HS-27A (cell line): Measurements from ENCODE around the gene SPTB.

Experiments
- DNase-seq: peaks from one replicate; pipeline ENCODE4 v3.0.0-alpha.2; 2012; ENCODE audit warnings: low read depth, missing footprints

The SPTB gene

DNA sequence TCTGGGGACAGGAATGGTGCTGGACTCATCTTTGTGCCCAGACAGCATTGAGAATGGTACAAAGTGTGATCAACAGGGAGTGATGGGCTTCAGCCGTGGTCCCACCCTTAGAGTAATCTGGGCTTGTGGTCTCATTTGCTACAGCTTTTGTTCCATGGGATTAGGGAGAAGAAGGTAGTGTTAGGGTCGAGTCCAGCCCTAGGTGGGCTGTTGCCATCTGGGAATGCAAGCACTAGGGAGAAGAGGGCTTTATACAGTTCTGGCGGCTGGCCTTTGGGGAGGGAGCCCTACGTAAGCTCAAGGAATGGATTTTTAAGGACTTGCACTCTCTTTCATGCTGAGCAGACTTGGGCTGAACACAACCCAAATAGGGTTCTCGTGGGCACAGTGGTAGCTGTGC lies 170.6 kb downstream of the SPTB start:
- no peak for DNase-seq

DNA sequence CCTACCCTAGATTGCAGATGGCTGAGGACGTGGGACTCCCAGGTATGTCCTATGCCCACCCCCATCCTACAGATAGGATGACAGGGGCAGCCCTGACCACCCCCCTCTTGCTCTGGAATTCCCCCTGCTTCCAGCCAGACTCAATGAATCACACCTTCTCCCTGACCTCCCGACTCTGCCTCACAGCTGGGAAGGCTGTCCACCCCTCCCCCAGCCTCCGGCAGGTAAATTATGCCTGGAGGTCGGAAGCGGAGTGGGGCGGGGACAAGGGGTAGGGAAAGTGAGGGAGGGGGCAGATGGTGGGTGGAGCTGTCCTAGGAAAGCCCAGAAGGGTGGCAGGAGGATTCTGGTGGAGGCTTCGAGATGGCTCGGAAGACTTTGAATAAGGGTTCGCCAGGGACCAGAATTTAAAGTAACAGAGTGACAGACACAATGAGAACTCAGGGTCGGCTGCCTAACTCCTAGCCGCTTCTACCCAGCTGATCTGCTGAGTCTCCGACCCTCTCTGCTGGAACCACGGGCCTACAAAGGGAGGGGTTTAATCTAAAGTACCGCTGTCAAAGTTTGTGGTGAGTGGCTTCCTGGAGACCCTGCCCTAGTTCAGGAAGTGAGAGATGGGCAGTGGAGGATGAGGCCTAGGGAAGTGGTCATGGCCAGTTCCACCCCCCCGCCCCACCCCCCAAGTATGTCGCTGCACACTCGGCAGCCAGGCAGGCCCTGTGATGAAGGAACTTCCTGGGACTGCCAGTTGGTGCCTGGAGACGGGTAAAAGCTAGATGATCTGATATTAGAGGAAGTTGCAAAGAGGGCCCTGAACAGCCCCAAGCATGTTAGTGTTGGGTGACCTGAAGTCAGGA lies 171.3 kb downstream of the SPTB start:
- DNase-seq: no peak

DNA sequence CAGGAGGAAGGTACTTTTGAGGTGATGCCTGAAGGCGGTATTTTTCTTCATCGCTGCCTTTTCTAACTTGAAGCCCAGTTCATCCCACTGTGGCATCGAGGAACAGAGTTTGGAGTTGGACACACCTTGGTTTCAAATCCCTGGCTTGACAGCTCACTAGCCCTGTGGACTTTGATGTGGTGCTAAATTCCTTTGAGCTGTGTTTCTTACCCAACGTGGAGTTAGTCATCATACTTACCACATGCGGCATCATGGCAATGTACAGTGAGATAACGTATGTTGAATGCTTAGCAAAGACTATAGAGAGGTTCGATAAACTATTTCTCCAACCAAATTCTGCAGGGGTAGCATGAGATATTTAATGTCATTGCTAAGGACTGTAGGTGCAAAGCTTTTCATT lies 172.0 kb downstream of the SPTB start:
- DNase-seq: no peak

DNA sequence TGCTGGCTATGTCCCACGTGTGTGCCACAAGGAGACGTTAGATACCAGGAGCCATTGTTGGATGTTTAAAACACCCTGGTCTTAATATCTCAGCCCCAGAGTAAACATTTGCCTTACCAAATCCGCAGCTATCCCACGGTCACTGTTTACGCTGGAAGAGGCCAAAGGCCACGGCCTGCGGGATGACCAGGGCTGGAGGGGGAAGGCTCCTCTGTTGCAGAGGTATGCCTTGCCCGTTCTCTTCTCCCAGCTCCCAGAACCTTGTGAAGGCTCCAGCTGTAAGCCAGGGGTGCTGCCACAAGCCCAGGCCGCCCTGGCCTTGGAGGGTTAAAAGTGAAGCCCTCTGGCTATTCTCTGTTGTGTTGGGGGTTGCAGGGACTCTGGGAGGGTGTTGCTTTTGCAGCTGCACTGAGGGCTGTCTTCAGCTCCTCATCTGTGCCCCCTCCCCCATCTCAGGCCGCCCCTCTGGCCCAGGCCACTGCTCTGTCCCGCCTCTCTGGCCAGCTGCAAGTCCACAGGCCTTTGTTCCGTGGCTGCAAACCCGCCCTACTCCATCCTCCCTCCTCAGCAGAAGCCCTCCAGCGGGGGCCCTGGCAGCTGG lies 173.0 kb downstream of the SPTB start:
- DNase-seq: no peak

DNA sequence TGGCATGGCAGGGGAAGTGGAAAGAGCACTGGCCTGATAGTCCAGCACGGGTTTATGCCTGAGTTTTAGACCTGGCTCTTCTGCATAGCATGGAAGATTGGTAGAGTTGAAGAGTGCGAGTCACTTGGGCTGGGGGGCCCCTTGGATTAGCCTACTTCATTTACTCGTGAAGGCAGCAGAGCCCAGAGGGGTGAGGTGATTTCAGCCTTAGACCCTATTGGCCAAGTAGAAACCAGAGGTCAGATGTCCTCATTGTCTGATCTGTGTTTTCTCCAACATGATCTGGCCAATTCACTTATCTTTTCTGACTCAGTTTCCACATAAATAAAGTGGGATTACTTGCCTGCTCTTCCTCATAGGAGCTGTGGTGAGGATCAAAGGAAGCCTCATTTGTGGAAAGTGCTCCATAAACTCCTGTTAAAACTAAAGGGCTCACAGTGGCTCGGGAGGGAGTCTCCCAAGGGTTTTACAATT lies 173.6 kb downstream of the SPTB start:
- no peak for DNase-seq

DNA sequence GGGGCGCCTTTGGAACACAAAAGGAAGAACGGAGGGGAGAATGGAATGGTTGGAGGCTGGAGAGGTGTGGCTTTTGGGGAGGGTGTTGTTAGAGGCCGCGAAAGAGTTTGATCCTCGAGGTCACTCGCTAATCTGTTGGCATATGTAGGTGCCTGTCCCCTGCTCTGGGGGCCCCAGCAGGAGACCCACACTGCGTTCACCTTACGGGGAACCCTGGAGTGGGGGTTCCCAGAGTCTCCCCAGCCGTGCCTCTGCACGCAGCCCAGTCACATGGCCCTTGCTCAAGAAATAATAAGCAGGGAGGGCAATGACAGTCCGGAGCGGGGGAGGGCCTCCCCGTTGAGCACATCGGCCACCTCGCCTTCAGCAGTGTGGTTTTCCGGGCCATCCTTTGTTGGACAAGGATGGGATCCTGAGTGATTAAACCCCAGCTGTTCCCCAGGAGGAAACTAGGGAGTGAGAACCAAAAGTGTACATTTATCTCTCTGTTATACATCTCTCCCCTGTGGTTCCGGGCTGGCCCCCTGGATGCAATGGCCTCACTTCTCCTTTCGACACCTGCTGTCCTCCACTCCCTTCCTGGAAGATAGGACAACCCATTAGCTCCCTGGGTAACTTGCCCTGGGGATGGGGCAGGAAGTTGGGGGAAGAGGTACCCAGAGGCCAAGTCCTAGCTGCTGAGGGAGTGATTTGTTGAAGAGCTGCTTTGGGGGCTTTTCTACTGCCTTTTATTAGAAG lies 174.2 kb downstream of the SPTB start:
- no peak for DNase-seq

DNA sequence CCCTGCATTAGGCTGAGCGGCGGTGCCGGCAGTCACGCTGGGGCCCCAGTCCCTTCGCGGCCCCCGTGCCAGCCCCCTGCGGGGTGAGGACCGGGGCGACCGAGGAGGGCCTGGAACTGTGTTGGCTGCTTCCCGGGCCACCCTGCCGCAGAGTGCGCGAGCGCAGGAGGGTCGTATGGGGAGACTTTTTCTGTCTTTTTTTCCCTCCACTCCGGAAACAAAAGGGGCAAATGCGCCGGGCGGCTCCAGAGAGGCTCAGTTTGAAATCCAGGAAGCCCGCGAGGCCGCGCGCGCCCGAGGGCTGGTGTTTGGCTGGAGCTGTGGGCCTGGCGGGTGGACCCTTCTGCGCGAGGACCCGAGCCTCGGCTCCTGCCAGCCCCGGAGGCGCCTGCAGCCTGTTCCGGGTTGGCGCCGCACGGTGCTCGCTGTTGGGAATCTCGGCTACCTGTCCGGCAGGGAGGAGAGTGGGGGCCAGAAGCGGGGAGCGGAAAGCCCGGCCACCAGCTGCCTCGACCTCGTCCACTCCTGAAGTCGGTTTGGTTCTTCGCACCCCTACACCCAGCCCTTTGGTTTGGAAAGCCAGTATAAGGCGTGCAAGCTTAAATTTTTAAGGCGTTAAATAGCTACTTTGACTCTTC lies 174.8 kb downstream of the SPTB start:
- no peak for DNase-seq

DNA sequence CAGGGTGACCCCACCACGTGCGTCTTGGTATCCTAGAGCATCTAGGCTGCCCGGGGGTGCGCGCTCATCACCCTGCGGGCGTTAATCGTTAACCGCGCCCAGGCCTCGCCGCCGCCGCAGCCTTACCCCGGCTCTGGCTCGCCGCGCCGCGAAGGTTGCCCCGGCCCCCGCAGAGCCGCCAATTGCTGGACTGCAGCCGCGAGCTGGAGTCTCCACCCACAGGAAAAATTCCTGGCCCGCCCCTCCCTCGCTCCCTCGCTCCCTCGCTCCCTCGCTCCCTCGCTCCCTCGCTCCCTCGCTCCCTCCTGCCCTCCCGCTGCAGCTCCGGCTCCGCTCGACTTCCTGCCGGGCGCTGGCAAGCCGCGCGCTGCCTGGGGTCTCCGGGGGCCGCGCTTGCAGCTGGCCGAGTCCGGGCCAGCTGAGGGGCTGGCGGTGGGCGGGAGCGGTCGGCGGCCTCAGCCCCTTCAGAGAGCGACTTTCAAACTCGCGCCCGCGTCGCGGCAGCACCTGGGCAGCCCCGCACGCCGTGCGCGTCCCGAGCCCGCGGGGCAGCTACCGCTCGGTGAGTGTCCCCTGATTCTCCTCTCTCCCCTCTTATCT lies 175.5 kb downstream of the SPTB start, which contains the start of gene PLEKHG3:
Gene PLEKHG3 (plus strand): TSS at position 282 of the 600 bp plus-strand sequence. CDS start 23,208 bp downstream, outside the sequence.
- no peak for DNase-seq

DNA sequence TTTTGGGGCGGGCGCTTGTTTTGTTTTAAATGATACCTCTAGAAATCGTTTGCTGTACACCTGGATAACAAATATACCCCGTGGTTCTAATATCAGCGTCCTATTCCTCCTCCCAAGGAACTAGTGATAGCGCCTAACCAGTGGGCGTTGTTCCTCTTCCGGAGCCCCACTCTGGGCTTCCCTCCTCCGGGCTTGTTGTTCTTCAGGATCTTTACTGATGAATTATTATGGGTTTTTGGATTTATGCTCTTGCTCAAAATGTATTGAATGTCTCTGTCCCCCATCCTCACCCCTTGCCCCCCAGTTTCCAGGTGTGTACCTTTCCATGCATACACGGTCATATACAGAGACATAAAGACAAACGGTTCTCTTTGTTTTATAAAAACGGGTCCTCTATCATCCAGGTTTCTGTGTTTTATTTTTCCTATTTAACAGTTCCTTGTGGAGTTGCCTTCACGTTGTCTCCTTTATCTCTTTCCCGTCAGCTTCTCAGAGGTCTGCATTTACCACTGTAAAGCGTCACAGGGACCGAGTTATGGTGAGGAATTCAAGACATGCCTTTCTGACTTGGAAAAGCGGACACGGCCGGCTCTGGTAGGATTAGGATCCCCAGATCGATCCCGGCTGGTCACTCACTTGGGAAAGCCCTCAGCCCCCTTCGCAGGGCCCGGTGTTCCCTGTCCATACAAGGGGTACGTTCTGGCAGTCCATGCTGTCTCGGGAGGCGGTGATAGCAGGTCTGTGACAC lies 176.1 kb downstream of the SPTB start:
- no peak for DNase-seq

DNA sequence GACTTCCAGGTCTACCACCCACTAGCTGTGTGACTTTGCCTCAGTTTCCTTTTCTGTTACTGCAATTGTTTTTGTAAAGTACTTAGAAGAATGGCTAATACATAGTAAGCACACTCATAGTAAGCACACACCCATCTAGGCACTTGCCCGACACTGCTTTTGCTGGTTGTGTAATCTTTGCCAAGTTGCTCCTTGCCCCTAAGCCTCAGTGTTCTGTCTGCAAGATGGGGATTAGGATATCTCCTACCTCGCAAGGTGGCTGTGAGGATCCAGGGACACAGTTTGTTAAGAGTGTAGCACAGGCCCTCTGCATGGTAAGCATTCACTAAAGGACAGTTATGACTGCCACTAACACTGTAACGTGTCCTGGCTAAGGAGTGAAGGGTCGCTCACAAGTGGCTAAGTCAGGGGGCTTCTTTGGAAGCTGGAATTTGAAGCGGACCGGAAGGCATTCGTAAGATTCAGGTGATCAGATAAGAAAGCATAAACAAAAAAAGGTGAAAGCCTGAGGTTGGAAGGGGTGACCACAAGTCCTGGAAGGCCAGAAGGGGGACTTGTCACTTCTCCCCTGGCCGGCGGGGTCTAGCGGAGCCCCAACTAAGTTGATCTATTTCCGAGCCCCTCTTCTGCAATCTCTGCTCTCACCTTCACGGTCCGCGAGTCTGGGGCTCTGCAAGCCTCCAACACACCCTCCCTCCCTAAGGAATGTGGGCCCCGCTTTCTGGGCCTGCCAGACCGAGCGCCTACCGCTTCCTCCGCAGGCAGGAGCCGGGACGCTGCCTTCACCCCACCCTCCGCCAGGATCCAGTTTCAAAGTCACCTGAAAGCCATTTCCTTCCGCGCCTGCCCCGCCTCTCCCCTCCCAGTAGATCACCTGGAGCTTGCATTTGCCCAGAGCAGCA lies 177.0 kb downstream of the SPTB start:
- DNase-seq: no peak

DNA sequence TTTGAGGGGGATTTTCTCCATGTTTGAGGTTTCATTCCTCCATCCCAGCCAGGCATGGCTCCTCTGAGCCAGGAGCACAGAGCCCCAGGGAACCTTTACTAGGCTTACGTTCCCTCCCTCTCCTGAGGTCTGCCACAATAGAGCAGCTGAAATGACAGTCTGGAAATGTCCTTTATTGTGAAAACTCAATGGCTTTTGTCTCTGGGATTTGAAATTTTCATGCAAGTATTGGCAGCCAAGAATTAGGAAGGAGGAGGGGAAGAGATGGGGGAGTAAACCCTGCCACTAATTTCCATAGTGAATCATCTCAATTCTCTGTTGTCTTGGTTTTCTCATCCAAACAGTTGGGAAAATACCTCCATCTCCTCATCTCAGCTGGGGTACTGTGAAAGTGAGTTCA lies 178.0 kb downstream of the SPTB start:
- DNase-seq: no peak

DNA sequence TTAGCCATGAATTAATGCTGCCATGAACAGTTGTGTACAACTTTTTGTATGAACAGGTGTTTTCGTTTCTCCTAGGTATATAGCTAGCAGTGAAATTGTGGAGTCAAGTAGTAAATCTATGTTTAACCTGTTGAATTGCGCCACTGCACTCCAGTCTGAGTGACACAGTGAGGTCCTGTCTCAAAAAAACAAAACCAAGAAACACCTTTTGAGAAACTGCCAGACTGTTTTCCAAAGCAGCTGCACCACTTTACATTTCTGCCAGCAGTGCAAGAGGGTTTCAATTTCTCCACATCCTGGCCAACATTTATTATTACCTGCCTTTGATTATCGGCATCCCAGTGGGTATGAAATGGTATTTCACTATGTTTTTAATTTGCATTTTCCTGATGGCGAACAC lies 178.8 kb downstream of the SPTB start:
- no peak for DNase-seq

DNA sequence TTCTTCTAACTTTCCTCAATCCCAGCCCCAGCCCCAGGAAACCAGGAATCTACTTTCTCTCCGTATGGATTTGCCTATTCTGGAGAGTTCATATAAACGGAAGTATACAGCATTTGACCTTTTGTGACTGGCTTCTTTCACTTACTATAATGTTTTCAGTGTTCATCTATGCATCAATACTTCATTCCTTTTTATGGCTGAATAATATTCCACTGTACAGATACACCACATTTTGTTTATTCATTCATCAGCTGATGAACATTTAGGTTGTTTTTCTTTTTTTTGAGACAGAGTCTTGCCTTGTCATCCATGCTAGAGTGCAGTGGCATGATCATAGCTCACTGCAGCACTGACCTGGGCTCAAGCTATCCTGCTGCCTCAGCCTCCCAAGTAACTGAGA lies 179.4 kb downstream of the SPTB start:
- DNase-seq: no peak

DNA sequence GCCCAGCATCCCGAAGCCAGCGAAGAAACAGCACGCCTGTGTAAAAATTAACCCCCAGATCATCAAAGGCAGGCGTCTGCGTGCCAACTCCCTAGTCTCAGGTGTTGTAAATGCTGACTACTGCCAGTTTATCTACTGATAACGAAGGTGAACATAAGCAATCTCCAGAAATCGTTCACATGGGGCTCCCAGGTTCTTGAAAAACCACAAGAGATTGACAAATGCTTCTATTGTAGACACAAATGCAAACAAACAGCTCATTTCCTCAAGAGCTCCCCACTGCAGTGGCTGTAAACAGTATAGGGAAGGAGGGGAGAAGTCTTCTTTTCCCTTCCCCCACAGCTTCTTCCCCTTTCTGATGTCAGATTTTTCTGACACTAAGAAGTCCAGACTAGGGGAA lies 180.8 kb downstream of the SPTB start:
- DNase-seq: no peak

DNA sequence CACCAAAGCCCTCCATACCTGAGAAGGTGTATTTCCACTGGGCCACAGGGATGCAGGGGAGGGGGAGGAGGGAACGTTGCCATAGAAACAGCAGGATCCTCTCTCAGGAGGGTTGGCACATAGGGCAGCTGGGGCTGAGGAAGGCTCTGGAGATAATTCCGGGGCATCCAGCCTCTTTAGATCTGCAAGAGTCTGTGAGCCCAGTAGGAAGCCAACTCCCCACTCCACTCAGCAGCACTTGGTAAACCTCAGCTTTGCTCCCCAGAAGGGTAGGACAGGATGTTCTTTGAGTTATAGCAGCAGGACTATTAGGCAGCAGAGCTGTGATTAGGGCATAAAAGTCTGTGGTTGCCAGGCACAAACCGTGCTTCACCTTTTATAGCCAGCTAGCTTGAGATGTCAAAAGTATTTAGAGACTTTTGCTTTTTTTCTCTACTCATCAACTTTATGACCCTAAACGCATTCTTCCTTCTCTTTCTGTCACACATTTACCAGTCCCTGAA lies 183.3 kb downstream of the SPTB start:
- DNase-seq: no peak
